ENCODE data around the gene C2orf42. TPM values are rescaled to one million over a fixed set of nuclear protein-coding genes. Genes with fewer than 3 reads are reported as not detected.

The C2orf42 gene
- total RNA-seq, 1 donor from 2014 or later, result 25.4 TPM

- H3K36me3 Mint-ChIP-seq, result no peaks in the 10 kb centered on the region
- H2AFZ ChIP-seq (replicated peaks), result no peak overlapping the region
- H3K79me2 ChIP-seq (ENCODE audit: low read depth), result no peaks in the 10 kb centered on the region
- peak overlapping the region; percentile 90 for H3K4me3 Mint-ChIP-seq
- no peak overlapping the region for H3K27ac ChIP-seq
- no peaks in the 10 kb centered on the region for H3K27me3 ChIP-seq
- H3K4me1 Mint-ChIP-seq, result peaks cover 55% of the 10 kb centered on the region
- H3K27me3 Mint-ChIP-seq (ENCODE audit: insufficient read depth, low read depth), result peaks cover 18% of the 10 kb centered on the region
- no peak for TF ChIP-seq CTCF (IDR thresholded peaks at IDR 0.05)
- no peak for TF ChIP-seq EZH2 (IDR thresholded peaks at IDR 0.05)
- no peak for TF ChIP-seq EZH2phosphoT487 (IDR thresholded peaks at IDR 0.05)
- H3K4me1 ChIP-seq, result peaks cover 20% of the 10 kb centered on the region
- no peak overlapping the region for H3K4me3 ChIP-seq
- peak overlapping the region; percentile 100 for H3K27ac Mint-ChIP-seq
- no peak for DNase-seq (ENCODE audit: low spot score)
- H3F3A ChIP-seq (ENCODE audit: low read depth), result peaks cover 54% of the 10 kb centered on the region
- H3K9me3 ChIP-seq (ENCODE audit: low read depth), result no peaks in the 10 kb centered on the region
- no peaks in the 10 kb centered on the region for H3K9me3 Mint-ChIP-seq
- no peak overlapping the region for H3K9ac ChIP-seq
- H4K20me1 ChIP-seq (ENCODE audit: low read depth), result no peaks in the 10 kb centered on the region
- H3K36me3 ChIP-seq, result no peaks in the 10 kb centered on the region
- H3K4me2 ChIP-seq, result no peak overlapping the region
Measured at GRCh38 chr2:70126413-70126812, 64.4 kb downstream of the C2orf42 start.

GRCh38 chr2:70125498-70125898 lies 65.3 kb downstream of the C2orf42 start:
- Histone ChIP-seq H3K27me3 (no peaks in the 10 kb centered on the region), H3K79me2 (ENCODE audit: low read depth) (no peaks in the 10 kb centered on the region), H3K27ac (no peak overlapping the region), H3K4me3 (peak overlapping the region; percentile 71), H3K9ac (no peak overlapping the region), H4K20me1 (ENCODE audit: low read depth) (no peaks in the 10 kb centered on the region), H3F3A (ENCODE audit: low read depth) (peaks cover 57% of the 10 kb centered on the region), H3K36me3 (no peaks in the 10 kb centered on the region), H2AFZ (replicated peaks) (no peak overlapping the region), H3K9me3 (ENCODE audit: low read depth) (no peaks in the 10 kb centered on the region), H3K4me1 (peaks cover 23% of the 10 kb centered on the region), H3K4me2 (peak overlapping the region; percentile 88)
- H3K27me3 Mint-ChIP-seq (ENCODE audit: insufficient read depth, low read depth), result peaks cover 18% of the 10 kb centered on the region
- H3K9me3 Mint-ChIP-seq, result no peaks in the 10 kb centered on the region
- no peaks in the 10 kb centered on the region for H3K36me3 Mint-ChIP-seq
- H3K4me1 Mint-ChIP-seq, result peaks cover 60% of the 10 kb centered on the region
- TF ChIP-seq CTCF (IDR thresholded peaks at IDR 0.05) (no peak), EZH2 (IDR thresholded peaks at IDR 0.05) (no peak), EZH2phosphoT487 (IDR thresholded peaks at IDR 0.05) (no peak)
- DNase-seq (ENCODE audit: low spot score), result no peak
- H3K4me3 Mint-ChIP-seq, result peak overlapping the region; percentile 90
- H3K27ac Mint-ChIP-seq, result peak overlapping the region; percentile 100

- Mint-ChIP-seq H3K4me1 (peaks cover 60% of the 10 kb centered on the region), H3K9me3 (no peaks in the 10 kb centered on the region), H3K27ac (peak overlapping the region; percentile 100), H3K4me3 (peak overlapping the region; percentile 90), H3K27me3 (ENCODE audit: insufficient read depth, low read depth) (peaks cover 18% of the 10 kb centered on the region), H3K36me3 (no peaks in the 10 kb centered on the region)
- Histone ChIP-seq H3K9me3 (ENCODE audit: low read depth) (no peaks in the 10 kb centered on the region), H3K36me3 (no peaks in the 10 kb centered on the region), H4K20me1 (ENCODE audit: low read depth) (no peaks in the 10 kb centered on the region), H3K4me2 (peak overlapping the region; percentile 88), H3K27me3 (no peaks in the 10 kb centered on the region), H3K4me1 (peaks cover 23% of the 10 kb centered on the region), H3F3A (ENCODE audit: low read depth) (peaks cover 57% of the 10 kb centered on the region), H3K9ac (peak overlapping the region; percentile 71), H2AFZ (replicated peaks) (peak overlapping the region; percentile 78), H3K4me3 (peak overlapping the region; percentile 71), H3K79me2 (ENCODE audit: low read depth) (no peaks in the 10 kb centered on the region), H3K27ac (peak overlapping the region; percentile 90)
- peak; percentile 81 for DNase-seq (ENCODE audit: low spot score)
- no peak for TF ChIP-seq CTCF (IDR thresholded peaks at IDR 0.05)
Measured at GRCh38 chr2:70124983-70125480, 65.8 kb downstream of the C2orf42 start.
